ENCODE results near the gene POLE.

DNA sequence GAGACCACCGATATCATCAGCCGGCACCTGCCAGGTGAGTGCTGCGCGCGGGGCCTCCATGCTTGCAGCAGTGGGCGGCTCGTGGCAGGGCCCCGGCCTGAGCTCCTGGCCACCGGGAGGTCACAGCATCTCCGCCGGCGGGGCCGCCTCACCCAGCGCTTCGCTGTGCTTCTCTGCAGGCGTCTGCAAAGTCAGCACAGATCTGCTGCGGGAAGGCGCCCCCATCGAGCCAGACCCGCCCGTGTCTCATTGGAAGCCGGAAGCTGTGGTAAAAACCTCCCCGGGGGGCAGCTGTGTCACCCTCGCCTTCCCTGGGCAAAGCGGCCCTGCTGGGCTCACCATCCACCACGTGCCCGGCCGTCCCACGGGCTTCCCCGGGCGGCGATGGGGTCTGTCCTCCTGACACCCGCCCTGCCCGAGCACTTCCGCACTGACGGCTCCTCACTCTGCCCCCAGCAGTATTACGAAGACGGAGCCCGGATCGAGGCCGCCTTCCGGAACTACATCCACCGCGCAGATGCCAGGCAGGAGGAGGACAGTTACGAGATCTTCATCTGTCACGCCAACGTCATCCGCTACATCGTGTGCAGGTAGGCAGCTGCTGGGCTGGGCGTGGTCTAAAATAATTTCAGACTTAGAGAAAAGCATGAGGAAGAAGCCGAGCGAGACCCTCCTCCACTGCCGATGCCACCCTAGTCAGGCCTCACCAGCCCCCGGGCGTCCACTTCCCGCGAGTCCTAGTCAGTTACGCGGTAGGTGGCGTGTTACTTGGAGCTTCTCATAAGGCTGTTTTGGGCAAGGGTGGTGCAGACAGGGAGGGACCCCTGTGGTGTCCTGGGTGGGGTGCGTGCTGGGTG is 30.6 kb upstream of the POLE start:
- TF ChIP-seq, protein P1, sequence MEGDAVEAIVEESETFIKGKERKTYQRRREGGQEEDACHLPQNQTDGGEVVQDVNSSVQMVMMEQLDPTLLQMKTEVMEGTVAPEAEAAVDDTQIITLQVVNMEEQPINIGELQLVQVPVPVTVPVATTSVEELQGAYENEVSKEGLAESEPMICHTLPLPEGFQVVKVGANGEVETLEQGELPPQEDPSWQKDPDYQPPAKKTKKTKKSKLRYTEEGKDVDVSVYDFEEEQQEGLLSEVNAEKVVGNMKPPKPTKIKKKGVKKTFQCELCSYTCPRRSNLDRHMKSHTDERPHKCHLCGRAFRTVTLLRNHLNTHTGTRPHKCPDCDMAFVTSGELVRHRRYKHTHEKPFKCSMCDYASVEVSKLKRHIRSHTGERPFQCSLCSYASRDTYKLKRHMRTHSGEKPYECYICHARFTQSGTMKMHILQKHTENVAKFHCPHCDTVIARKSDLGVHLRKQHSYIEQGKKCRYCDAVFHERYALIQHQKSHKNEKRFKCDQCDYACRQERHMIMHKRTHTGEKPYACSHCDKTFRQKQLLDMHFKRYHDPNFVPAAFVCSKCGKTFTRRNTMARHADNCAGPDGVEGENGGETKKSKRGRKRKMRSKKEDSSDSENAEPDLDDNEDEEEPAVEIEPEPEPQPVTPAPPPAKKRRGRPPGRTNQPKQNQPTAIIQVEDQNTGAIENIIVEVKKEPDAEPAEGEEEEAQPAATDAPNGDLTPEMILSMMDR (conservative IDR thresholded peaks at IDR 0.05), result no peak
- no peak for TF ChIP-seq EZH2 (IDR thresholded peaks at IDR 0.05; ENCODE audit: low read depth)
